ENCODE results near the gene NISCH. TPM values are rescaled to one million over a fixed set of nuclear protein-coding genes. Genes with fewer than 3 reads are reported as not detected.

NISCH gene
- polyA plus RNA-seq, 2 of the 4 experiments (the other 2 are of a cell fraction): 17.3 to 18.2 TPM

DNA sequence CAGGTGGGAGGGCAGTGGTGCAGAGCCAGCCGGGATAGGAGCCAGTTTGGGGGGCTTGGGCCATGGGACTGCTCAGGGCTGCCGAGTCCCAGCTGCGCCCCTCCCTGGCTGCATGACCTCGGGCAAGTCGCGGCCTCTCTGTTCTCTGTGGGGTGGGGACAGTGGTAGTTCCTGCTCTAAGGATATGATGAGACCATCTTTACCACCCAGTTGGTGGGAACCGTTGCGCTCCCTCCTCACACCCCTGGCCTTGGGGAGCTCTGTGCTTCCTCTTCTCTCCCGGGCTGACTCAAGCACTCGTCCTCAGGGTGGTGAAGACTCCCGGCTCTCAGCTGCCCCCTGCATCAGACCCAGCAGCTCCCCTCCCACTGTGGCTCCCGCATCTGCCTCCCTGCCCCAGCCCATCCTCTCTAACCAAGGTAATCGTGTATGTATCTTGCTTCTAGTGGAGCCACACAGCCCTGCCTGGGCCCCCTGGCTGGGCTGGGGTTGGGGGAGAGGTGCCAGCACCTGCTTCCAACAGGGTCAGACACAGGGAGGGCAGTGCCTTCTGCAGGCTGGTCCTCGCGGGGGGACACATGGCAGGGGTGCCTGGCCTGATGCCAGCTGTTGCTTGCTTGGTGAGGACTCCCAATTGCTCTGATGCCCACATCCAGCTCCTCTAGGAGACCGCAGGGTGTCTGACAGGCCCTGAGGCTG lies 24.6 kb downstream of the NISCH start:
- Histone ChIP-seq H3K4me2 (no peak overlapping the region), H3K9me3 (no peaks in the 10 kb centered on the region), H3K4me3 (no peak overlapping the region), H3K27ac (no peak overlapping the region), H3K4me1 (no peaks in the 10 kb centered on the region)
- 94% methylated on average over 13 of the region's 16 CpGs for WGBS (ENCODE audit: missing lambda C conversion rate)
- ATAC-seq: no peak
- POLR2A ChIA-PET: no interaction called here
- DNase-seq (ENCODE audit: low read depth in 1 of 2, low spot score in 1 of 2): no peak
- CTCF ChIA-PET: interaction anchor here (1.3 to 4.3 kb wide), 2 partner anchors 8 to 32 kb away, joined by 3 to 23 read pairs; no protein-coding TSS in a partner anchor
- no peak for FAIRE-seq
- no peak for TF ChIP-seq RCOR1 (IDR thresholded peaks at IDR 0.05; ENCODE audit: low read depth, low read length)
- TF ChIP-seq ESRRA (IDR thresholded peaks at IDR 0.05; ENCODE audit: borderline replicate concordance, low read length): no peak

DNA sequence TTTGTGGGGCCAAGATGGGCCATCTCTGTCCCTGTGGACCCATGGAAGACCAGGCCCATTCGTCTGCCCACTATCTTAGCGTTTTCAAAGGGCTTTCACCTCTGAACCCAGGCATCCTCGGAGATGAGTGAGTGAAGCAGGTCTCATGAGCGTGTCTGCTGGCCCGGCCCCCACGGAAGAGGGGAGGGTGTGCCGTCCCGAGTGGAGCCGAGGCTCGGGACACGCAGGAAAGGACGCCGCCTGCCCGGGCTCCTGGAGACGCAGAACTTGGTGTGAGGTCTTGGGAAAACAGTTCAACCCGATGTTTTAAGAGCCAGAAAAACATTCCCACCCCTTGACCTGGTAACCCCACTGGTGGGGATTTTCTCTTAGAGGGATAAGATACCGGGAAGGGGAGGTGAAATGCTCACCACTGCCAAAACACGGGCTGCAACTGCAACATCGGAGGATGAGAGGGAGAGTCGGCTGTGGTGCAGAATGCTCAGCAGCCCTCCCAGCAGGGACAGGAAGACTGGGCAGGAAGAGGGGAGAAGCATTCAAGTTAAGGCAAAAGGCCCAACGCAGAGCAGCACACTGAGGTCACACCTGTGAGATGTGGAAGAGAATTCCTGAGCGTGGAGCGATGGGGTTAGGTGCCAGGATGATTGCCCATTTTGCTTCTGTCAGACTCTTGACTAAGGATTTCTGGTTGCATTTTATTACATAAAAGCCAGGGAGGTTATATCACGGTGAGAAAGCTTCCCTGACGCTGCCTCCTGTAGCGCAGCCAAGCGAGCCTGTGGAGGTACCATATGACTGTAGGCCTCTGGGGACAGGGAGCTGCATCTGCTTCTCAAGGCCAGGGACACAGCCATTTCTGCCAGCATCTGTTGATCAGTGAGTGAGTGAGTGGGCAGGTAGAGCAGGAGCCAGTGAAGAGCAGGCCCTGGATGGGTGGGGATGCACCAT lies 25.6 kb downstream of the NISCH start:
- no peak for ATAC-seq
- ChIA-PET CTCF (interaction anchor here (1.1 to 4.3 kb wide), 4 partner anchors 9 to 115 kb away, joined by 3 to 23 read pairs (median 4); no protein-coding TSS in a partner anchor), POLR2A (no interaction called here)
- Histone ChIP-seq H3K4me3 (no peak overlapping the region), H3K9me3 (no peaks in the 10 kb centered on the region), H3K27ac (no peak overlapping the region), H3K4me1 (no peaks in the 10 kb centered on the region), H3K4me2 (no peak overlapping the region)
- DNase-seq (ENCODE audit: low read depth in 1 of 2, low spot score in 1 of 2): no peak
- FAIRE-seq: no peak
- WGBS (ENCODE audit: missing lambda C conversion rate): 92% methylated on average over 21 of the region's 27 CpGs
- TF ChIP-seq ZFP36 (IDR thresholded peaks at IDR 0.05; ENCODE audit: borderline replicate concordance, partially characterized antibody) (no peak), RAD21 (conservative IDR thresholded peaks at IDR 0.05 in 1 of 2, IDR thresholded peaks at IDR 0.05 in 1 of 2) (no peak), CBX8 (IDR thresholded peaks at IDR 0.05) (no peak), ZC3H11A (IDR thresholded peaks at IDR 0.05) (no peak), RNF2 (IDR thresholded peaks at IDR 0.05; ENCODE audit: borderline replicate concordance, low read depth) (no peak), POLR2AphosphoS2 (conservative IDR thresholded peaks at IDR 0.05; ENCODE audit: low read length) (no peak), CBX2 (IDR thresholded peaks at IDR 0.05; ENCODE audit: borderline replicate concordance, low read depth) (no peak), HOXA7 (CRISPR knock-in tag; IDR thresholded peaks at IDR 0.05) (no peak), ESRRA (IDR thresholded peaks at IDR 0.05; ENCODE audit: borderline replicate concordance, low read length) (no peak), MAFK (IDR thresholded peaks at IDR 0.05; ENCODE audit: partially characterized antibody) (no peak), ZNF302 (CRISPR knock-in tag; IDR thresholded peaks at IDR 0.05) (no peak), FOSB (CRISPR knock-in tag; IDR thresholded peaks at IDR 0.05) (no peak), HOXB13 (CRISPR knock-in tag; IDR thresholded peaks at IDR 0.05; ENCODE audit: low read depth) (no peak), JUNB (IDR thresholded peaks at IDR 0.05) (no peak), KDM5A (IDR thresholded peaks at IDR 0.05) (no peak), TFCP2L1 (CRISPR knock-in tag; IDR thresholded peaks at IDR 0.05) (no peak), JUN (IDR thresholded peaks at IDR 0.05) (no peak), NFE2L2 (conservative IDR thresholded peaks at IDR 0.05; ENCODE audit: low read length) (no peak), RCOR1 (IDR thresholded peaks at IDR 0.05; ENCODE audit: low read depth, low read length) (no peak)
- TF ChIP-seq, protein P1, sequence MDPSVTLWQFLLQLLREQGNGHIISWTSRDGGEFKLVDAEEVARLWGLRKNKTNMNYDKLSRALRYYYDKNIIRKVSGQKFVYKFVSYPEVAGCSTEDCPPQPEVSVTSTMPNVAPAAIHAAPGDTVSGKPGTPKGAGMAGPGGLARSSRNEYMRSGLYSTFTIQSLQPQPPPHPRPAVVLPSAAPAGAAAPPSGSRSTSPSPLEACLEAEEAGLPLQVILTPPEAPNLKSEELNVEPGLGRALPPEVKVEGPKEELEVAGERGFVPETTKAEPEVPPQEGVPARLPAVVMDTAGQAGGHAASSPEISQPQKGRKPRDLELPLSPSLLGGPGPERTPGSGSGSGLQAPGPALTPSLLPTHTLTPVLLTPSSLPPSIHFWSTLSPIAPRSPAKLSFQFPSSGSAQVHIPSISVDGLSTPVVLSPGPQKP (IDR thresholded peaks at IDR 0.05; ENCODE audit: low read depth, low read length): no peak
